ENCODE measurements around the gene TBC1D22A. TPM values are rescaled to one million over a fixed set of nuclear protein-coding genes. Genes with fewer than 3 reads are reported as not detected.

TBC1D22A gene
- polyA plus RNA-seq, 4 donors, result 17.7 to 26.4 (median 21.0) TPM

- DNase-seq (peak in 1 of 2 donors; percentile 28), FAIRE-seq (no peak)
- H3K27ac ChIP-seq (ENCODE audit: low read depth in 1 of 3, low read length in 2 of 3), result no peak overlapping the region
- no peak overlapping the region for H3K4me3 ChIP-seq (ENCODE audit: low read depth in 1 of 3, low read length in 3 of 3)
- WGBS, 3 donors, result 84 to 88% (median 86%) methylated on average over 5 of the region's 5 CpGs
- H3K9me3 ChIP-seq (ENCODE audit: control insufficient read depth in 2 of 2, insufficient read depth in 1 of 2, low read depth in 1 of 2, low read length in 1 of 2), result no peaks in the 10 kb centered on the region
- H3K36me3 ChIP-seq (ENCODE audit: control insufficient read depth in 3 of 3, insufficient read depth in 2 of 3, low read depth in 1 of 3, low read length in 3 of 3), result peaks cover 0 to 10% (median 2%) of the 10 kb centered on the region in 3 donors
- peaks cover 11 to 17% (median 13%) of the 10 kb centered on the region in 3 donors for H3K4me1 ChIP-seq (ENCODE audit: control insufficient read depth in 3 of 3, insufficient read depth in 2 of 3, low read depth in 1 of 3, low read length in 2 of 3)
- no peaks in the 10 kb centered on the region for H3K27me3 ChIP-seq (ENCODE audit: control insufficient read depth in 3 of 3, insufficient read depth in 3 of 3, low read length in 3 of 3)
These were observed 169.0 kb downstream of the TBC1D22A start for GRCh38 chr22:46931414-46931813.

DNA sequence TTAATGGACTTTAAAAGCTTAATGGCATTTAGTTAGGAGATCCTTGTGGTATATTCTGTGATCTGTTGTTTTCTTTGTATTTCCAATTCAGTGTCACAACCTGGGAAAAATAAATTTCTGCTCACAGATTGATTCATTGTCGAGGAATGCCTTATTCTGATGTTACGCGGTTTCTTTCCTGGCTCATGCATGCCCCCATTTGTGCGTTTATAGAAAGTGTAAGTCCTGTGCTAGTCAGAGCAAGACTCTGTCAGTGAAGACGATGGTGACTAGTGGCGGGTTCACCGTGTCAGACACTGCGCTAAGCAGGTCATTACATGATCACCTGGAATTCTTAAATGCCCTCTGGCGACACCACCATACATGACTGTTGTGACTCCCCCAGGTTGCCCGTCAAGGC lies 169.4 kb downstream of the TBC1D22A start:
- DNase-seq (no peak), FAIRE-seq (no peak)
- Histone ChIP-seq H3K36me3 (ENCODE audit: control insufficient read depth in 3 of 3, insufficient read depth in 2 of 3, low read depth in 1 of 3, low read length in 3 of 3) (peaks cover 0 to 10% (median 2%) of the 10 kb centered on the region in 3 donors), H3K27ac (ENCODE audit: low read depth in 1 of 3, low read length in 2 of 3) (no peak overlapping the region), H3K27me3 (ENCODE audit: control insufficient read depth in 3 of 3, insufficient read depth in 3 of 3, low read length in 3 of 3) (no peaks in the 10 kb centered on the region), H3K4me3 (ENCODE audit: low read depth in 1 of 3, low read length in 3 of 3) (no peak overlapping the region), H3K9me3 (ENCODE audit: control insufficient read depth in 2 of 2, insufficient read depth in 1 of 2, low read depth in 1 of 2, low read length in 1 of 2) (no peaks in the 10 kb centered on the region), H3K4me1 (ENCODE audit: control insufficient read depth in 3 of 3, insufficient read depth in 2 of 3, low read depth in 1 of 3, low read length in 2 of 3) (peaks cover 13 to 21% (median 15%) of the 10 kb centered on the region in 3 donors)
- 96 to 99% (median 98%) methylated on average over 10 of the region's 10 CpGs for WGBS, 3 donors

DNA sequence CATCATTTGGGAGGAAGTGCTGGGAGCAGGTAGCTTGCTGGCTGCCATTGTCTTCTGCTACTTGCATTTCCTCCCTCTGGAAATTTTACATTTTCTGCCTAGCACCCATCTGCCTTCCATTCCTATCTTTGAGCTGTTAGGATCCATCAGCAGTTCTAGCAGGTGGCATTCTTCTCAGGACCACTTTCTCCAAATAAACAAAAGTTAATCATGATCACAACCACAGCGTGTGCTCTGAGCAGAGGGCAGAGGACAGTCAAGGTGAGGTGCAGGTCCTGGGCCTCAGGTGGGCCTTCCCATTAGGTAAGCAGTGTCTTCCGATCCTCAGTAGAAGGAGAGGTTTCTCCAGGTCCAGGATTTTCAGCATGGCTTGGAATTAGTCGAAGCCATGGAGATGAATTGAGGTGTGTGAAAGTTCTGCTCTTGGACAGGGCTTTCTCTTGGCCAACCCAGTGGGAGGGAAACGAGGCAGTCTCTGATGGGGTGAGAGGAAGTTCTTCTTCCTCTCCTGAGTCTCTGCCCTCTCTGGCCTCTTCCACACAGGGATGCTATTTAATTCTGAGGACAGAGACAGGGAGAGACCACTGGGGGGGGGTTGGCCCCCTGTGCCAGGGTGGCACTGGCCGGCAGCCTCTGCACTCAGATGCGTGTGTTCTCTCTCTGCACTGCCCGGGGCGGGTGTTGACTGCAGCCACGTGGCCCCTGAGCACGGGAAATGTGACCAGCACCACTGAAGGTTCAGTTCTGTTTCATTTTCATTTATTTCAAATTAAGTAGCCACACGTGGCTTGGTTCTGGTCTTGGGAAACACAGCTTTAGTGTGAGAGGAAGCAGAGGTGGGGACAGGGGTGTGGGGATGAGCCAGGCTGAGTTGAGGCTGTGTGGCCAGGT lies 170.8 kb downstream of the TBC1D22A start:
- WGBS, 3 donors, result 69 to 89% (median 87%) methylated on average over 11 of the region's 11 CpGs
- Histone ChIP-seq H3K27me3 (ENCODE audit: control insufficient read depth in 3 of 3, insufficient read depth in 3 of 3, low read length in 3 of 3) (no peaks in the 10 kb centered on the region), H3K27ac (ENCODE audit: low read depth in 1 of 3, low read length in 2 of 3) (peak overlapping the region in 2 of 3 donors; percentile 95 to 97), H3K4me3 (ENCODE audit: low read depth in 1 of 3, low read length in 3 of 3) (no peak overlapping the region), H3K4me1 (ENCODE audit: control insufficient read depth in 3 of 3, insufficient read depth in 2 of 3, low read depth in 1 of 3, low read length in 2 of 3) (peaks cover 13 to 21% (median 17%) of the 10 kb centered on the region in 3 donors), H3K36me3 (ENCODE audit: control insufficient read depth in 3 of 3, insufficient read depth in 2 of 3, low read depth in 1 of 3, low read length in 3 of 3) (peaks cover 0 to 10% (median 2%) of the 10 kb centered on the region in 3 donors), H3K9me3 (ENCODE audit: control insufficient read depth in 2 of 2, insufficient read depth in 1 of 2, low read depth in 1 of 2, low read length in 1 of 2) (no peaks in the 10 kb centered on the region)
- no peak for FAIRE-seq
- no peak for DNase-seq

DNA sequence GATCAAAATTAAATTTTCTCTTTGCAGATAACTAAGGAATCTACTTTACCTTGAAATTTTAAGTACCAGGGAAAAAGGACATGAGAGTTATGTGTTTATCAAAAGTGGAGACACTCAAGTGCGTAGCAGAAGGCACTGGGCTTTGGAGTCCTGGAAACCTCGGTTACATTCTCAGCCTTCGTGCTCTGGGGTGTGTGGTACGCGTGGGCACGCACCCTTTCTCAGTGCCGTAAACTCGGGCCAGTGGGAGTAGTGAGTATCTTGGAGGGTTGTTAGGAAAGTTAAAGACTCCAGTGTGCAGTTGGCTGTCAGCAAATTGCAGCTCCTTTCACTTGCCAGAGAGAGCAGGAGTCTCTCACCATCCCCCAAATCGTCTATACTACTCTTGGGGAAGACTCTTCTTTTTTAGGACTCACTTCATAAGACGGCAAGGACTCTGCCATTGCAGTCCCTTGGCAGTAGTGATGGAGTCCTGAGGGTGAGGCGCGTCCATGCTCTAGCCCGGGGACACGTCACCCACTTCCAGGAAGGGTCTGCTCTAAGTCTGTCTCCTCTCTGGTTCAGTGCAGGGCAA lies 171.8 kb downstream of the TBC1D22A start:
- H3K27ac ChIP-seq (ENCODE audit: low read depth in 1 of 3, low read length in 2 of 3), result peak overlapping the region; percentile 93 to 97 (median 95)
- H3K4me3 ChIP-seq (ENCODE audit: low read depth in 1 of 3, low read length in 3 of 3), result no peak overlapping the region
- peaks cover 13 to 21% (median 17%) of the 10 kb centered on the region in 3 donors for H3K4me1 ChIP-seq (ENCODE audit: control insufficient read depth in 3 of 3, insufficient read depth in 2 of 3, low read depth in 1 of 3, low read length in 2 of 3)
- no peaks in the 10 kb centered on the region for H3K9me3 ChIP-seq (ENCODE audit: control insufficient read depth in 2 of 2, insufficient read depth in 1 of 2, low read depth in 1 of 2, low read length in 1 of 2)
- 85 to 95% (median 91%) methylated on average over 14 of the region's 14 CpGs for WGBS, 3 donors
- peaks cover 0 to 10% (median 2%) of the 10 kb centered on the region in 3 donors for H3K36me3 ChIP-seq (ENCODE audit: control insufficient read depth in 3 of 3, insufficient read depth in 2 of 3, low read depth in 1 of 3, low read length in 3 of 3)
- DNase-seq, result peak in 1 of 2 donors; percentile 20
- H3K27me3 ChIP-seq (ENCODE audit: control insufficient read depth in 3 of 3, insufficient read depth in 3 of 3, low read length in 3 of 3), result no peaks in the 10 kb centered on the region
- FAIRE-seq, result no peak

GRCh38 chr22:46934746-46935491 lies 172.5 kb downstream of the TBC1D22A start:
- DNase-seq, result peak; percentile 89 to 96
- no peak overlapping the region for H3K4me3 ChIP-seq (ENCODE audit: low read depth in 1 of 3, low read length in 3 of 3)
- H3K9me3 ChIP-seq (ENCODE audit: control insufficient read depth in 2 of 2, insufficient read depth in 1 of 2, low read depth in 1 of 2, low read length in 1 of 2), result no peaks in the 10 kb centered on the region
- H3K27ac ChIP-seq (ENCODE audit: low read depth in 1 of 3, low read length in 2 of 3), result peak overlapping the region; percentile 93 to 97 (median 95)
- peaks cover 13 to 21% (median 17%) of the 10 kb centered on the region in 3 donors for H3K4me1 ChIP-seq (ENCODE audit: control insufficient read depth in 3 of 3, insufficient read depth in 2 of 3, low read depth in 1 of 3, low read length in 2 of 3)
- no peak for FAIRE-seq
- WGBS, 3 donors, result 67 to 84% (median 69%) methylated on average over 14 of the region's 14 CpGs
- no peaks in the 10 kb centered on the region for H3K27me3 ChIP-seq (ENCODE audit: control insufficient read depth in 3 of 3, insufficient read depth in 3 of 3, low read length in 3 of 3)
- peaks cover 0 to 10% (median 2%) of the 10 kb centered on the region in 3 donors for H3K36me3 ChIP-seq (ENCODE audit: control insufficient read depth in 3 of 3, insufficient read depth in 2 of 3, low read depth in 1 of 3, low read length in 3 of 3)

DNA sequence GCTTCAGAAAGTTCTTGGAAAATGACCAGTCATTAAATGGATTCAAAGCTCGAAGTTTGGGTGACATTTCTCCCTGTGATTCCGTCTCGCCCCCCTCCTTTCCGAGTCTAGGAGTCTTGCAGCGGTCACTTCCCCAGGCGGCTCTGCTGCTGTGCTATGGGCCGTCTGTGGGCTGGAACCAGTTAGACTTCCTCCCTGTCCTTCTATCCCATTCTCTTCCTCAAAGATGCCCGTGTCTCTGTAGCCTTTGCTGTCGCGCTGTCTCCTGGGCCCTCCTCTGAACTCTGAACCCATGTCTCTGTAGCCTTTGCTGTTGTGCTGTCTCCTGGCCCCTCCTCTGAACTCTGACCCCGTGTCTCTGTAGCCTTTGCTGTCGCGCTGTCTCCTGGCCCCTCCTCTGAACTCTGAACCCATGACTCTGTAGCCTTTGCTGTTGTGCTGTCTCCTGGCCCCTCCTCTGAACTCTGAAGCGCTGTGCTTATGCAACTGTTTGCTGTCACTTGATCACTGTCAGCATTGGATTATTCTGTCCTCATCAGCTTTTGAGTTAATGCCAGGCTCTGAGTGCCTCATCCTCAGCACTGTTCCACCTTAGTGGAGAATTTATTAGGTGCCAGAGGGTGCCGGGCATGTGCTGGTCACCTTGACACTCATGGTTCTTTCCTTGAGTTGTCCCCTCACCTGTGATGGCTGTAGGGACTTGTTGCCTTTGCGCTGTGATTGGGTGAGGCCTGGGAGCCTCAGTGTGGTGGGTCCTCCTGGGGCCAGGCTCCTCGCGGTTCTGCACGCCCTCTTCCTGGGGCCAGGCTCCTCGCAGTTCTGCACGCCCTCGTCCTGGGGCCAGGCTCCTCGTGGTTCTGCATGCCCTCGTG lies 173.3 kb downstream of the TBC1D22A start:
- 34 to 68% (median 40%) methylated on average over 23 to 24 of the region's 24 CpGs for WGBS, 3 donors
- peaks cover 13 to 21% (median 17%) of the 10 kb centered on the region in 3 donors for H3K4me1 ChIP-seq (ENCODE audit: control insufficient read depth in 3 of 3, insufficient read depth in 2 of 3, low read depth in 1 of 3, low read length in 2 of 3)
- peaks cover 0 to 10% (median 2%) of the 10 kb centered on the region in 3 donors for H3K36me3 ChIP-seq (ENCODE audit: control insufficient read depth in 3 of 3, insufficient read depth in 2 of 3, low read depth in 1 of 3, low read length in 3 of 3)
- DNase-seq, result peak; percentile 95 to 99
- no peak for FAIRE-seq
- no peaks in the 10 kb centered on the region for H3K9me3 ChIP-seq (ENCODE audit: control insufficient read depth in 2 of 2, insufficient read depth in 1 of 2, low read depth in 1 of 2, low read length in 1 of 2)
- H3K27me3 ChIP-seq (ENCODE audit: control insufficient read depth in 3 of 3, insufficient read depth in 3 of 3, low read length in 3 of 3), result no peaks in the 10 kb centered on the region
- peak overlapping the region; percentile 93 to 97 (median 95) for H3K27ac ChIP-seq (ENCODE audit: low read depth in 1 of 3, low read length in 2 of 3)
- H3K4me3 ChIP-seq (ENCODE audit: low read depth in 1 of 3, low read length in 3 of 3), result no peak overlapping the region

DNA sequence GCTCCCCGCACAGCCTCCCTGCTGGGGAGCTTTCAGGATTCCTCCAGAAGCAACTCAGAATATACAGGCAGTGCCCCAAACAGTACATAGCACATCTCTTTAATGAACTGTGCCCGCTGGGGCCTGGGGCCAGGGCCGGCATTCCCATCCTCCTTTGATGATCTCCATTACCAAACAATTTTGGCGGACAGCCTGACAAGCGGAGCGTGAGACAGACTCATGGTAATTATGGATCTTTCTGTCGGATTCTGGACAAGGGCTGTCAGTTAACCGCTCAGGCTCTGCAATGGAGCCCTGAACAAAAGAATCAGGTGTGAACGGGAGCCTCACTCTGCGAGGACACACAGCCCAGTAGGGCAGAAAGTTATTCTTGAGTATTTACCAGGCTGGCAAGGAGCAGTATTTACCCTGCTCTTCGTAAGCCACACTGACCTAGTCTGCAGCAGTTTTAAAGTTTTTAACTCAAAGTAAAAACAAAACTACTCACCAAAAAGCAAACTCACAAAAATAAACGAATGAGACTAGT lies 174.0 kb downstream of the TBC1D22A start:
- Histone ChIP-seq H3K36me3 (ENCODE audit: control insufficient read depth in 3 of 3, insufficient read depth in 2 of 3, low read depth in 1 of 3, low read length in 3 of 3) (peaks cover 0 to 10% (median 0%) of the 10 kb centered on the region in 3 donors), H3K27ac (ENCODE audit: low read depth in 1 of 3, low read length in 2 of 3) (peak overlapping the region; percentile 93 to 97 (median 95)), H3K4me3 (ENCODE audit: low read depth in 1 of 3, low read length in 3 of 3) (no peak overlapping the region), H3K27me3 (ENCODE audit: control insufficient read depth in 3 of 3, insufficient read depth in 3 of 3, low read length in 3 of 3) (no peaks in the 10 kb centered on the region), H3K4me1 (ENCODE audit: control insufficient read depth in 3 of 3, insufficient read depth in 2 of 3, low read depth in 1 of 3, low read length in 2 of 3) (peaks cover 13 to 21% (median 17%) of the 10 kb centered on the region in 3 donors), H3K9me3 (ENCODE audit: control insufficient read depth in 2 of 2, insufficient read depth in 1 of 2, low read depth in 1 of 2, low read length in 1 of 2) (no peaks in the 10 kb centered on the region)
- FAIRE-seq, result no peak
- 58 to 75% (median 63%) methylated on average over 11 to 12 of the region's 12 CpGs for WGBS, 3 donors
- DNase-seq, result no peak
